HepG2 (cell line): ENCODE measurements around the gene HINFP. TPM values are rescaled to one million over a fixed set of nuclear protein-coding genes. Genes with fewer than 3 reads are reported as not detected.

ENCODE experiments used
- FOXA3 ChIP-seq: IDR thresholded peaks from 2 replicates; pipeline ENCODE4 v1.6.1; 2016; ENCODE audit warnings: missing genetic modification reagents, missing compliant biosample characterization
- HNF1A ChIP-seq, 2 experiments: sonication (generic) in 1 of 2; formaldehyde crosslinking in 1 of 2; IDR thresholded peaks; 2 replicates each; pipeline versions ENCODE4 v1.4.0 to v1.6.1; 2016 to 2020; ENCODE audit warnings: borderline replicate concordance in 1 of 2, low read depth in 1 of 2, mild to moderate bottlenecking in 1 of 2, missing genetic modification reagents in 1 of 2
- KAT8 ChIP-seq: IDR thresholded peaks from 2 replicates; pipeline ENCODE4 v1.6.1; 2016; ENCODE audit warnings: missing genetic modification reagents, missing compliant biosample characterization
- KLF15 ChIP-seq: sonication (generic); formaldehyde crosslinking; IDR thresholded peaks from 2 replicates; pipeline ENCODE4 v1.8.1; 2023; ENCODE audit warnings: borderline replicate concordance, mild to moderate bottlenecking, inconsistent platforms, missing genetic modification reagents, mixed read lengths
- PHB2 ChIP-seq: fragments of 450-650 bp; IDR thresholded peaks from 2 replicates; pipeline ENCODE4 v1.6.1; 2018; ENCODE audit not compliant: partially characterized antibody
- RBM39 ChIP-seq: fragments of 200-400 bp; formaldehyde crosslinking; IDR thresholded peaks from one replicate; pipeline ENCODE4 v1.6.1; 2018; ENCODE audit warnings: antibody characterized with exemption, mild to moderate bottlenecking, low read depth, low read length; ENCODE audit not compliant: poor library complexity, severe bottlenecking
- TRIM22 ChIP-seq: fragments of 450-650 bp; IDR thresholded peaks from 2 replicates; pipeline ENCODE4 v1.6.1; 2017
- ZBTB20 ChIP-seq: sonication (generic); formaldehyde crosslinking; IDR thresholded peaks from 2 replicates; pipeline ENCODE4 v1.8.1; 2023; ENCODE audit warnings: missing genetic modification reagents, low read depth, mild to moderate bottlenecking, borderline replicate concordance
- ZC3H13 ChIP-seq: sonication (generic); formaldehyde crosslinking; IDR thresholded peaks from 2 replicates; pipeline ENCODE4 v1.8.1; 2023; ENCODE audit warnings: mild to moderate bottlenecking, missing genetic modification reagents, moderate library complexity
- ZFP90 ChIP-seq: sonication (generic); formaldehyde crosslinking; IDR thresholded peaks from 2 replicates; pipeline ENCODE4 v1.8.0; 2022; ENCODE audit warnings: missing genetic modification reagents, mild to moderate bottlenecking, inconsistent platforms, borderline replicate concordance
- ZGPAT ChIP-seq: IDR thresholded peaks from 2 replicates; pipeline ENCODE4 v1.6.1; 2016; ENCODE audit warnings: mild to moderate bottlenecking
- ZNF549 ChIP-seq: sonication (generic); formaldehyde crosslinking; IDR thresholded peaks from 2 replicates; pipeline ENCODE4 v1.5.0; 2020; ENCODE audit warnings: missing genetic modification reagents
- ZNF670 ChIP-seq: sonication (generic); formaldehyde crosslinking; IDR thresholded peaks from 2 replicates; pipeline ENCODE4 v1.8.0; 2022; ENCODE audit warnings: mild to moderate bottlenecking, missing genetic modification reagents, borderline replicate concordance
- ZNF687 ChIP-seq: sonication (generic); formaldehyde crosslinking; IDR thresholded peaks from 2 replicates; pipeline ENCODE4 v1.5.1; 2020; ENCODE audit warnings: mild to moderate bottlenecking, missing genetic modification reagents, moderate library complexity
- polyA plus RNA-seq, 8 experiments: library from polyadenylated mRNA; depleted of rRNA in 3 of 8; stranded (reverse) in 7 of 8; unstranded in 1 of 8; fragments of >200 nt; fragmentation: Illumina TruSeq in 4 of 8; extraction: Trizol in 4 of 8; gene quantifications; 2 replicates each; pipeline versions ENCODE4 v1.2.1 to v1.2.3, GENCODE V29; 2011 to 2016; ENCODE audit warnings: low read depth in 4 of 8, missing spikeins in 1 of 8, mixed read lengths in 1 of 8; ENCODE audit not compliant: insufficient read depth in 1 of 8
- total RNA-seq, 5 experiments: library from RNA; depleted of rRNA; stranded (reverse); fragments of >200 nt; fragmentation: Illumina TruSeq; extraction: Trizol; gene quantifications; 2 replicates each; pipeline ENCODE4 v1.2.3, GENCODE V29; 2016; ENCODE audit warnings: low read depth in 1 of 5

The HINFP gene
- total and polyA plus RNA-seq, 2 of the 13 experiments (the other 11 are each of a cell fraction or from before 2014, with no cell fraction given), result 15.1 to 21.4 TPM

GRCh38 chr11:119168471-119169281, 47.3 kb downstream of the HINFP start, which contains the start of gene NLRX1 (continued):
- TF ChIP-seq ZBTB20 (CRISPR knock-in tag) (no peak), ZFP90 (no peak; the same call in 1 of the 2 replicates), ZC3H13 (CRISPR knock-in tag) (no peak), ZNF670 (CRISPR knock-in tag) (no peak), FOXA3 (peak; percentile 8; the same call in 1 of the 2 replicates), HNF1A (IDR thresholded peaks at IDR 0.05; ENCODE audit: low read depth) (no peak), HNF1A (CRISPR knock-in tag; IDR thresholded peaks at IDR 0.05; ENCODE audit: borderline replicate concordance) (peak; percentile 18; the same call in 1 of the 2 replicates), PHB2 (no peak), TRIM22 (no peak), KLF15 (0 out of 2 replicates have a peak, but pooled peaks have one; percentile 53), ZNF549 (no peak), KAT8 (CRISPR knock-in tag) (peak; percentile 27; the same call in 1 of the 2 replicates), ZGPAT (CRISPR knock-in tag) (peak; percentile 72; the same call in 1 of the 2 replicates), RBM39 (no peak), ZNF687 (peak; percentile 83)
